IPS-18c (cell line): ENCODE data around the gene C10orf120.

ENCODE experiments used
- H3K4me3 ChIP-seq: 2 replicates; pipeline ENCODE4 v1.7.0; 2013; ENCODE audit warnings: low read depth, mild to moderate bottlenecking, low read length, moderate library complexity; ENCODE audit not compliant: insufficient read depth
- H3K9me3 ChIP-seq: one replicate; pipeline ENCODE4 v1.6.1; 2013; ENCODE audit warnings: mild to moderate bottlenecking, low read length, moderate library complexity; ENCODE audit not compliant: control insufficient read depth, insufficient read depth

The C10orf120 gene

DNA sequence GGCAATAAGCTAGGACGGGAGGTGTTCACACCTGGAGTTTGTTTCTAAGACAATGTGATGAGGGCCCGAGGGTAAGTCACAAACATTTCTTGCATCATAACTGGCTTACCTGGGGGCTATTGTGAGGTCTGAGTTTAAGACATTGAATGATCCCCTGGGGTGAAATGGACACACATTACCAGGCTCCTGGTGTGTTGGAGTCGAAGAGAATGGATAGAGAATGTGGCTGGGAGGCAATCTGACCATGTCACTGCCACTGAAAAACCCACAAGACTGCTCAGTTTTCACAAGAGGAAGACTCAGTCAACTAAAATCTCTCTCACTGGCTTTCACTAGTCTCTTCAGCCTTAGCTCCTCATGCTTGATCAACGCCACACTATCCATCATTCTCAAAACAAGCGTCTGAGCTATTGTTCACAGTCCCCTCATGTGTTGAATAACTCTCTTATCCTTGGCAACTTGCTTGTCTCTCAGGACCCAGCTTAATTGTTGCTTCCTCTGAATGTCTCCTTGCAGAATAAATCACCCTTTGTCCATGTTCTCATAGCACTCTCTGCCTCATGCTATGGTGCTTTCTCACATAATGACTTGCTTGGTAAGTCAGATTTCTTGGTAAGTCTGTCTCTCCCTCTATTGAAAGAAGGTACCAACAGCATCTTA is at the start of gene C10orf120:
TSS of gene C10orf120 (minus strand) at position 51 of the 660 bp plus-strand sequence. CDS start 56 bp downstream, outside the sequence.
- Histone ChIP-seq H3K9me3 (no peaks in the 10 kb centered on the region), H3K4me3 (no peak within 1 kb of the TSS)

DNA sequence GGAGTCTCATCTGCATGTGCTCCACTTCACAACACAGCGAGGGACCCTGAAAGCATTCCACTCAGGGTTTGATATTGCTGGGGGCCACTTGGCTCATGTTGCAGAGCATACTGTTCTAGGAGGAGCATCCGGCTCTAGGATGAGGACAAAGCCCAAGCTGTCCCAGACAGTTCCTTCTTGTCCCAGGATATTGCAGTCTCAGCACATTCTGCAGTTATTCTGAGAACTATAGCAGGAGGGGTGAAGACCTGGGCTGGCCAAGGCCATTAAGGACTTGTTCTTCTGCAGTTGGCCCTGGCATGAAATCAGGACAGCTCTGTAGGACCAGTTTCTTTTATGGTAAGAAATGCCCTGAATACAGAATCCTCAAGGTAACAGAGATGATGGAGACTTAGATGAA is 48.9 kb upstream of the C10orf120 start:
- Histone ChIP-seq H3K4me3 (no peak overlapping the region), H3K9me3 (no peaks in the 10 kb centered on the region)

DNA sequence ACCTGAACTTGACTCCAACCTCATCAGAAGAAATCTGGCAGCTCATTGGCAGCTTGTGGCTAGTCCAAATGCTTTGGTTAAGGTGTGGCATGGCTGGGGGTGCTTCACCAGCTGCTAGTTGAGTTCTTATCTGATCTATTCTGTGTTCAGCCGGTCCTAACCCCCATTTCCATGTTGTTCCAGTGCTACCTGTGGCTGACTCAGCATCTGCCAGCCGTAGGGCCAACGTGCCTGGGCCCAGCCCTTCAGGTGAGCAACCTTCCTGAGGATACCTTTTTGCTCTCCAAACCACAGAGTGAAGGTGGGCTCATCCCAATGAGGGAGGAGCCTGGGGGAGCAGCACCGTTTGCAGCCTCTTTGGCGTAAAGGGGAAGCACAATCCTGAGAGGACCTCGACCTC is 46.8 kb upstream of the C10orf120 start:
- no peak overlapping the region for H3K4me3 ChIP-seq
- no peaks in the 10 kb centered on the region for H3K9me3 ChIP-seq

DNA sequence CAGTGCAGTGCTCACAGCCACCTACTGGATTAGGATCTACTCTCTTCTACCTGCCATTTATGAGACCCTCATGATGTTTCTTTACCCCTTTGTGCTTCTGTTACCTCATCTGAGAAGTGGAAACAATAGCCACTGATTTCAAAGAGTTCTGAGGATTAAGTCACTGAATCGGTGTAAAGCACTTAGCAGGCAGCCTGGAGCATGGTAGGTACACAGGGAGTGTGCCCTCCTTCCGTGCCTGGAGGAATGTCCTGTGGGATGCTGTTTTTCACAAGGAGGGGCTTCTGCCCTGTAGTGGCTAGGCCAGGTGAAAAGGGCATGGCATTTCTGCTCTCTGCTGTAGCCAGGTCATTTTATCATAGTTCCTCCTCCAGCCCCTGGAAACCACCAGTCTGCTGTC is 44.6 kb upstream of the C10orf120 start:
- Histone ChIP-seq H3K9me3 (no peaks in the 10 kb centered on the region), H3K4me3 (no peak overlapping the region)

DNA sequence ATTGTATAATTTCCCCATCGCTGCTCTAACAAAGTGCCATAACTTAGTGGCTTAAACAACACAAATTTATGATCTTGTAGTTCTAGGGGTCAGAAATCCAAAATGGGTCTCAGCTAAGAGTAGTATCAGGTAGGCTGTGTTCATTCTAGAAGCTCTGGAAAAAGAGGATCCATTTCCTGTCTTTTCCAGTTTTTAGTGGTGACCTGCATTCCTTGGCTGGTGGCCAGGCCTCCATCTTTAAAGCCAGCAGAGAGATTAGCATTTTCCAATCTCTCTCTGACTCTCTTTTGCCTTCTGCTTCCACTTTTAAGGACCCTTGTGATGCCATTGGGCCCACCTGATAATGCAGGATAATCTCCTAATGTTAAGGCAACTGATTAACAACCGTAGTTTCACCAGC is 41.0 kb upstream of the C10orf120 start:
- H3K9me3 ChIP-seq: no peaks in the 10 kb centered on the region

DNA sequence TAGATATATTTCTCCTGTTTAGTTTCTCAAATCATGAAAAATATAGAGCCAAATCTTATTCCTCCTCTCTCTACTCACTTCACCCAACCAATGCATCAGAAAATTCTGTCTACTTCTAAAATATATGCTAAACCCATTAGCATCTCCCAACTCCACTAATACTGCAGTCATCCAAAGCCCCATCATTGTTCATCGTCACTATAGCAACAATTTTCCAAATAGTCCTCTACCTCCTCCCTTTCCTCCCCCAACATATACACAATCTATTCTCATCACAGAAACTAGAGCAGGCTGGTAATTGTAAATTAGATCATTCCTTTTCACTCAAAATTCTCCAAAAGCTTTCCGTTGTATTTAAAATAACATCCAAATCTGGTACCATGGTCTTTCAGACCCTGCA is 38.4 kb upstream of the C10orf120 start:
- H3K4me3 ChIP-seq: no peak overlapping the region
- H3K9me3 ChIP-seq: no peaks in the 10 kb centered on the region

More for the DNA sequence above, 41.0 kb upstream of the C10orf120 start:
- no peak overlapping the region for H3K4me3 ChIP-seq

DNA sequence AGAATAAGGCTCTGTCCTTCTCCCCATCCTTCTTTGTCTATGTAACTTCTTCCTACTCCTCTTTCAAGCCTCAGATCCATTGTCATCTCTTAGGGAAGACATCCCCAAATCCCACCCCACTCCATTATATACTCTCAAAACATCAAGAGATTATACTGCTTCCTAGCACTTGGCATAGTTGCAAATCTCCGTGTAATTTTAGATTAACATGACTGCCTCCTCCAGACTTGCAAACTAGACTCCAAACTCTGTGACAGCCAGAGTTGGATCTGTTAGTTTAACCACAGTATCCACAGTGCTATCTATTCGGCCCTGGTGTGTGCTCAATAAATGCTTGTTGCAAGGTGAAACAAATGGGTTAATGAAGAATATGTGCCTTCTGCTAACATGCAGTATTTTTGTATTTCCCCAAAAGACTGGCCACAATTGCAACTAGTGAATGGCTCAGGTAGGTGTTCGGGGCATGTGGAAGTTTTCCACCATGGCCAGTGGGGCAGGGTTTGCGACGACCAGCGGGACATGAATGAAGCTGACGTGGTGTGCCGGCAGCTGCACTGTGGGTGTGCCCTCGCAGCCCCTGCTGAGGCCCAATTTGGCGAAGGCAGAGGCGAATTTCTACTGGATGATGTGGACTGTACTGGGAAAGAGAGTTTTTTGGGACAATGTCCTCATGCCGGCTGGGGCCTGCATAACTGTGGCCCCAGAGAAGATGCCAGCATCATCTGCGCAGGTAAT is 34.5 kb upstream of the C10orf120 start:
- Histone ChIP-seq H3K4me3 (no peak overlapping the region), H3K9me3 (peaks cover under 1% of the 10 kb centered on the region)

DNA sequence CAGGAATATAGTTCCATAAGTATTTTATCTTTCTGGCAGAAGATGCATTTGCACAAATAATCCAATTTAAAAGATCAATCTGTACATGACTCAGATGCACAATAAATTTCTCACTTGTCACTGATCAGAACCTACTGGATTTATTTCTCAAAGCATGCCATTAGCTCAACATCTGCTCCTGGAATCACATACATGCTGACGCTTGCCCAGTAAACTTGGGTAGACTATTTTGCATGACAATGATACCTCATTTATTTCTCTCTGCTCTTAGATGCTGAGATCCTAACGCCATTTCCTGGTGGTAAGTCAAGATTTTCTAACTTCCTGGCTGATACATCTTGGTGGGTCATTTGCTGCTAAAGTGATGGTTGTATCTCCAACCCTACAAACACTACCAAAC is 33.8 kb upstream of the C10orf120 start:
- H3K4me3 ChIP-seq: no peak overlapping the region
- H3K9me3 ChIP-seq: peaks cover 2% of the 10 kb centered on the region

DNA sequence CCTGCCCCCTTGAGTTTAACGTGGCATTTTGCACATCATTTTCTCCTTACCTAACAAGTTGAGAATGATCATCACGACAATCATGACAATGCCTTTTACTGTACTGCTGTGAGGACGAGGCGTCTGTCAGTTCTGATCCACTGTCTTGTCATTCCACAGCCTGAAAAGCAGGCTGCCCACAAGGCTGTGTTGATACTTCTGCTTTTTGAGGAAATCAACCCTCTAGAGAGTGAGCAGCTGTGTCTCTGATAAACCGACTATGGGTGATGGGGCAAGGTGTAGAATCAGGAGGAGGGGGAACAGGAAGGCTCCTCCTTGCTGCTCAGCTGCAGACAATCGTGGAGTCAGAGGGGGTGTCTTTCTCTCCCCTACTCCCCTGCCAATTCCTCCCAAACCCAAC is 30.6 kb upstream of the C10orf120 start:
- no peak overlapping the region for H3K4me3 ChIP-seq
- peaks cover 2% of the 10 kb centered on the region for H3K9me3 ChIP-seq

DNA sequence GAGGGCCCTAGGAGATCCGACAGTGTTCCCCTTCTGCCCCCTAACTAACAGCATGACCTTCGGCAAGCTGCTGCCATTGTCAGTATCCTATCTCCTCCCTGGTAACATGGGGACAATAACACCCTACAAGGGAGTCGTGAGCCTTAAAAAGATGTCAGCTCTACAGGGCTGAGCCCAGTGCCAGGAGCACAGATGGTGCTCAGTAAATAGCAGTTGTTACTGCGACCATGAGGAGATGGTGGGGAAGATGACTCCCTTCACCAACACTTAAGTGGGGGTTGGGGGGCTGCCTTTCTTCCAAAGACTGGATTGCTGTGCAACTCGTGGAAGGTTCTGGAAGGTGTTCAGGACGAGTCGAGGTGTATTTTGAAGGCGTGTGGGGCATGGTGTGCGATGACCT is 29.5 kb upstream of the C10orf120 start:
- no peak overlapping the region for H3K4me3 ChIP-seq
- H3K9me3 ChIP-seq: peaks cover 2% of the 10 kb centered on the region

DNA sequence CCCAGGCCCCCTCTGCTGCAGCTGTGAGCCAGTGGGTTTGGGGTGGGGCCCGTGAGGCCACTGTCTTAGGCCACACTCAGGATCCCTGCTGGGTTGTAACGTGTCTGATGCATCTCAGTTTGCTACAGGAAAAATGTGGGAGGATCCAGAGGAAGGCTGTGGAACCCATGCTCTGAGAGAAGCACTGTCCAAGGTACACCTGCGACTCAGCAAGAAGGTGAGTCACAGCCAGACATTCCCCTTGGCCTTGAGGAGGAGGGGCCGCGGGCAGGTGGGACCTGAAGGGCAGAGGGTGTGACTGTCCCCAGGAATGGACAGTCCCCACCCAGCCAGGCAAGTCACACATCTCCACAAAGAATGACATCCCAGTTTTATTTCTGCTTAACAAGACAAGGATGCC is 27.8 kb upstream of the C10orf120 start:
- Histone ChIP-seq H3K9me3 (peaks cover 2% of the 10 kb centered on the region), H3K4me3 (no peak overlapping the region)

DNA sequence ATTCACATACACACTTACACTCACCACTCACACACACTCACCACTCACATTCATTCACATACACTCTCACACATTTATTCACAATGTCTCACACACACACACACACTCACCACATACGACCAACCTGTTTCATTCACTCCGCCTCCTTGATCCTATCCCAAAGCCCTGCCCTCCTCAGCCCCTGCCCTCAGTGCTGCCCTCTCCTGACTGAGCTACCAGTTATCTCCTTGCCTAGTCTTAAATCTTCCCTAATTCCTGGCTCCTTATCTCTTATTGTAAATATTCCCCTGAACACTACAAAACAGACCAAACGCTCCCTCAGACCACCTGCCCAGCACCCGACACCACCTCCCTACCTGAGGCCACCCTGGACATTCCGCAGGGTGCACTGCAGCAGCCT is 26.1 kb upstream of the C10orf120 start:
- peaks cover 2% of the 10 kb centered on the region for H3K9me3 ChIP-seq
- no peak overlapping the region for H3K4me3 ChIP-seq

DNA sequence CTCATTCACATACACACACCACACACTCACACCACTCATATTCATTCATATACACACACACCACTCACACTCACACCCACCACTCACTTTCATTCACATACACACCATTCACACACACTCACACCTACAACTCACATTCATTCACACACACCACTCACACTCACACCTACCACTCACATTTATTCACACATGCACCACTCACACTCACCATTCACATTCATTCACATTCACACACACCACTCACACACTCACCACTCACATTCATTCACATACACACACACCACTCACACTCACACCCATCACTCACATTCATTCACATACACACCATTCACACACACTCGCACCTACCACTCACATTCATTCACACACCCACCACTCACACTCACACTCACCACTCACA is 25.4 kb upstream of the C10orf120 start:
- no peak overlapping the region for H3K4me3 ChIP-seq
- peaks cover 2% of the 10 kb centered on the region for H3K9me3 ChIP-seq

DNA sequence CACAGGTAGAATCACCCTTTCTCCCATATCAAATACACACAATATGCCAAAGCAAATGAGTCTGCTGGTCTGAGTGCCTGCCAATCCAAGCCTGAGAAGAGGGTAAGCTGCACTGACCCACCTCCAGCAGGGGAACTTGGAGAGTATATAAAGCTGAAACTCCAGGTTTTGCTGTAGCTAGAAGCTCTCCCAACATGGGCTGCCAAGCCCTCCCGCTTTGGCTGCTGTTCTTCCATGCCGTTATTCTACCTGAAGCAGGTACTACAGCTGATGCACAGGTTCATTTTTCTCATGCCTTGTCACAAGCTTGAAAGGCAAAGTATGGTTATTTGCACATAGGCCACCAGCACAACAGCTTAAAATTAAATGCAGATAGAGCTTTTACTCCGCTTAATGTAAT is 21.5 kb upstream of the C10orf120 start:
- H3K4me3 ChIP-seq: no peak overlapping the region
- H3K9me3 ChIP-seq: no peaks in the 10 kb centered on the region

DNA sequence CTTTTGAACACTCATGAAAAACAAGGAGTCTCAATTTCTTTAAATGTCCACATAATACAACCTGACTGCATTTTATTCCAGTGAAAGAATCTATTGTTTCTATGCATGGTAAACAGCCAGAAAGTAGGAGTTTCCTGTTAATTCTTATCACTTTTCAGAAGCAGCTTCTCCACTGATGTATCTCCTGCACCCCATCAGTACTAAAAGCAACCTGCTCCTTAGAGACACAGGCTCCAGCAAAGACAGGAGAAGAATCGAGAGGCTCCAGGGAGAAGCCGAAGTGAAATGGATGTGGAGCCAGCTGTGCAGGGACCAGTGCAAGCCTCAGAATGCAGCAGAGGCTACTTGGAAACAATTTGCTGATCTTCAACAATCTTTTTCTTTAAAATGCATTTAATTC is 16.4 kb upstream of the C10orf120 start:
- Histone ChIP-seq H3K9me3 (no peaks in the 10 kb centered on the region), H3K4me3 (no peak overlapping the region)

DNA sequence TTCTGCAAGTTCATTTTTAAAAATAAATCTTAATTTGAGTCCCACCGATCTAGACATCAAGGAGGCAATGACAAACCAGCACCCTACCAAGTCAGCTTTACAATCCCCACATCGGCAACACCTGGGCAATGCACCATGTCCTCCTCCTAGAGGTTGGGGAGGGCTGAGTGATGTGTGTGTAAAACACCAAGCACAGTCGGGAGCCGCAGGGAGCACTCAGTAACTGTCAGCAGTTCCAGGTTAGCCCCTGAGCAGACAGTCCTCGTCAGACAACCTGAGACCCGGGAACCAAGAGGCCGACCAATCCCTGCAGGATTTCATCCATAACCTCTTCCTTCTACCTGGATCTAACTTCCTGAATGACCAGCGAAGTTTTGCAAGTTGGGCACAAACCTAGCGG is 15.9 kb upstream of the C10orf120 start:
- Histone ChIP-seq H3K4me3 (no peak overlapping the region), H3K9me3 (no peaks in the 10 kb centered on the region)

DNA sequence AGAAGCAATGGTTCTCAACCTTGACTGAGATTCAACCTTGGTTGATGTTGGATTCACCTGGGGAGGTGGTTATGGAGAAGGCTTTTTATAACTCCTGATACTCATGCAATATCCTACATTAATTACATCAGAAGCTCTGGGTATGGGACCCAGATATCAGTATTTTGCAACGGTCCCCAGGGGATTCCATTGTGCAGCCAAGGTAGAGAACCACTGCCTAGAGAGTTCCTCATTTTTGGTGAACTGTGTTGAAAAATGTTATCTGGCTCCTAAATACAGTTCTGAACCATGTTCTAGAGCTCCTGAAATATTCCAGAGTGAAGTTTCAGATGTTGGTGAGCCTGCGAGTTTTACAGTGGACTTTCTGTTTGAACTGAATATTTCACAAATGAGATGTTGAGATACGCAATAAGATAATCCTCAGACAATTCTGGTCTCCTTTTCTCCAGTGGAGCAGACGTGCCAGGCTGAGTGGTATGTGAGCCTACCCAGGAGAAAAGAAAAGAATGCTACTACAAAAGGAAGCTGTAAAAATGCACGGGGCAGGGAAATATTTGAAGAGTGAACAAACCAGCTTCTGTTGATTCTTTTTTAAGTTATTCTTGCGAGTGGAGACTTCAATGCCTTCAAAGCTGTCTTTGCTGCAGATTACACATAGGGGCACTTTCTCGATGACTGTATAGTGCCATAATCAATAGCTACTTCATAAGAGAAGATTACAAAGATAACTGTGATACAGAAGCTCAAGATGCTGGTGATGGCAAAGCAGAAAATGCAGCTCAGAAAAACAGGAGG is 13.6 kb upstream of the C10orf120 start:
- H3K9me3 ChIP-seq: no peaks in the 10 kb centered on the region
- no peak overlapping the region for H3K4me3 ChIP-seq

DNA sequence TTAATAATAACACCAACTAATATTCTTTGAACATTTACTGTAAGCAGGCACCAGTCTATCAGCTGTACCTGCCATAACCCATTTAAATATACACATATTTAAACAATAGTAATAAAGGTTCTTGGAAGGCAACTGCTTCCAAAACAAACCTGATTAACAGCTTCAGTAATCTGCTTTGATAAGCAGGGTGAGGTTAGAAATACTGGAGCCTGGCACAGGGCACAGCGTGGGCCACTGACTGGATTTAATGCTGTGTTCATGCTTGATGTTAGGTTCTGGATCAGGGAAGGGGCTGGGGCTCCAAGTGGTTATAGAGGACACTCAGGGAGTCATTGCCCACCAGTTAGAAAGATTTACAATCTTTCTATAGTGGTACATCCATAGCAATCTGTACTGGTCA is 10.9 kb upstream of the C10orf120 start:
- Histone ChIP-seq H3K9me3 (no peaks in the 10 kb centered on the region), H3K4me3 (no peak overlapping the region)
